Vagina (tissue), 2 donors: ENCODE results near the gene MORF4L1.

Experiments used
- CTCF ChIP-seq, 3 experiments: fragments of 450-650 bp in 2 of 3; fragments of 200-600 bp in 1 of 3; sonication (generic) in 1 of 3; IDR thresholded peaks; one replicate each; pipeline ENCODE4 v1.5.1; 2017 to 2019; ENCODE audit warnings: antibody characterized with exemption in 3 of 3, mild to moderate bottlenecking in 2 of 3, moderate library complexity in 2 of 3
- POLR2A ChIP-seq, 2 donors: fragments of 450-650 bp; IDR thresholded peaks; one replicate each; pipeline ENCODE4 v1.6.1; 2017; ENCODE audit warnings: antibody characterized with exemption in 2 of 2, mild to moderate bottlenecking in 2 of 2, moderate library complexity in 2 of 2

GRCh38 chr15:78927077-78927790, 54.5 kb downstream of the MORF4L1 start:
- no peak for TF ChIP-seq POLR2A (IDR thresholded peaks at IDR 0.05)
- no peak for TF ChIP-seq CTCF (IDR thresholded peaks at IDR 0.05)
